GM10248 (cell line): ENCODE measurements around the gene ABCA4.

Source experiments
- CTCF ChIA-PET: fragments of 300-600 bp; sonication (Branson Sonifier 250); formaldehyde crosslinking; extraction: SDS; loops from one replicate; lab custom pipeline; 2021; ENCODE audit warnings: antibody characterized with exemption; lab: Yijun Ruan, JAX
- POLR2A ChIA-PET: fragments of 350-650 bp; sonication (Branson Sonifier 250); formaldehyde crosslinking; extraction: SDS; loops from one replicate; lab custom pipeline; 2020; ENCODE audit warnings: antibody characterized with exemption; lab: Yijun Ruan, JAX
- DNase-seq: peaks from one replicate; pipeline ENCODE4 v3.0.0; 2012; ENCODE audit errors: extremely low spot score
- TF ChIP-seq, protein P1 (sequence below): IDR thresholded peaks from 2 replicates; pipeline ENCODE4 v1.5.1; 2012; ENCODE audit warnings: mild to moderate bottlenecking, low read depth; ENCODE audit errors: extremely low read depth, missing control alignments, control extremely low read depth

ABCA4 gene

GRCh38 chr1:94050675-94051074 lies 70.3 kb downstream of the ABCA4 start:
- DNase-seq = no peak
- TF ChIP-seq, protein P1, sequence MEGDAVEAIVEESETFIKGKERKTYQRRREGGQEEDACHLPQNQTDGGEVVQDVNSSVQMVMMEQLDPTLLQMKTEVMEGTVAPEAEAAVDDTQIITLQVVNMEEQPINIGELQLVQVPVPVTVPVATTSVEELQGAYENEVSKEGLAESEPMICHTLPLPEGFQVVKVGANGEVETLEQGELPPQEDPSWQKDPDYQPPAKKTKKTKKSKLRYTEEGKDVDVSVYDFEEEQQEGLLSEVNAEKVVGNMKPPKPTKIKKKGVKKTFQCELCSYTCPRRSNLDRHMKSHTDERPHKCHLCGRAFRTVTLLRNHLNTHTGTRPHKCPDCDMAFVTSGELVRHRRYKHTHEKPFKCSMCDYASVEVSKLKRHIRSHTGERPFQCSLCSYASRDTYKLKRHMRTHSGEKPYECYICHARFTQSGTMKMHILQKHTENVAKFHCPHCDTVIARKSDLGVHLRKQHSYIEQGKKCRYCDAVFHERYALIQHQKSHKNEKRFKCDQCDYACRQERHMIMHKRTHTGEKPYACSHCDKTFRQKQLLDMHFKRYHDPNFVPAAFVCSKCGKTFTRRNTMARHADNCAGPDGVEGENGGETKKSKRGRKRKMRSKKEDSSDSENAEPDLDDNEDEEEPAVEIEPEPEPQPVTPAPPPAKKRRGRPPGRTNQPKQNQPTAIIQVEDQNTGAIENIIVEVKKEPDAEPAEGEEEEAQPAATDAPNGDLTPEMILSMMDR = no peak
- CTCF ChIA-PET = interaction anchor here (1.0 to 7.0 kb wide), 4 partner anchors 11 to 285 kb away, joined by 3 to 98 read pairs (median 5); no protein-coding TSS in a partner anchor
- POLR2A ChIA-PET = interaction anchor here (1.1 kb wide), 1 partner anchor 14 kb away, joined by 4 read pairs; no protein-coding TSS in a partner anchor

DNA sequence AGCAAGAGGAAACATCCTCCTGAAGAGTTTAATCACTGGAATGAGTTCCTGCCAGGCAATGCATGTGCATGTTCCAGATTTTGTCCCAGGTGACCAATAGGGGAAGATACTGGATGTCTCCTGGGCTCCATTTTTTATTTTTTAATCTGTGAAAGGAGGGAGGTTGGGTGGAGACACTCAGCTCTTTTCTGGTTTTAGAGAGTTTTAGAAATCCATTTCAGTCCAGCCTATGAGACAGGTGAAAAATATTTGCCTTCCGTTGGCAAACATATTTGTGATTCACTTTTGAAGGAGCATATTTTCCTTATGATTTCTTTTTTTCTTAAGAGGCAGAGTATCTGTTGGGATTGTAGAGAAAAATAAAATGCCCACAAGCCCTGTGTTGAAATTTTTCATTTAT lies 70.7 kb downstream of the ABCA4 start:
- CTCF ChIA-PET = interaction anchor here (1.0 to 7.0 kb wide), 4 partner anchors 12 to 286 kb away, joined by 3 to 98 read pairs (median 5); no protein-coding TSS in a partner anchor
- TF ChIP-seq, protein P1 = no peak
- no peak for DNase-seq
- POLR2A ChIA-PET = interaction anchor here (1.1 kb wide), 1 partner anchor 13 kb away, joined by 4 read pairs; no protein-coding TSS in a partner anchor

- ChIA-PET POLR2A (interaction anchor here (1.1 kb wide), 1 partner anchor 13 kb away, joined by 4 read pairs; no protein-coding TSS in a partner anchor), CTCF (interaction anchor here (1.0 to 7.0 kb wide), 4 partner anchors 13 to 286 kb away, joined by 3 to 98 read pairs (median 8); no protein-coding TSS in a partner anchor)
- TF ChIP-seq, protein P1 = no peak
- no peak for DNase-seq
Observed at GRCh38 chr1:94049791-94050190, 71.2 kb downstream of the ABCA4 start.

GRCh38 chr1:94048413-94049164 lies 72.4 kb downstream of the ABCA4 start:
- TF ChIP-seq, protein P1 = no peak
- DNase-seq = no peak
- ChIA-PET CTCF (interaction anchor here (3.0 to 19.8 kb wide), 3 partner anchors 12 to 286 kb away, joined by 14 to 370 read pairs (median 98); no protein-coding TSS in a partner anchor), POLR2A (no interaction called here)

- POLR2A ChIA-PET = no interaction called here
- no peak for DNase-seq
- CTCF ChIA-PET = interaction anchor here (3.0 to 19.8 kb wide), 3 partner anchors 11 to 287 kb away, joined by 14 to 370 read pairs (median 98); no protein-coding TSS in a partner anchor
- TF ChIP-seq, protein P1 = no peak
Observed at GRCh38 chr1:94047949-94048348, 73.0 kb downstream of the ABCA4 start.

GRCh38 chr1:94045465-94046056 lies 75.4 kb downstream of the ABCA4 start:
- DNase-seq = peak; percentile 53
- TF ChIP-seq, protein P1 = peak; percentile 34
- POLR2A ChIA-PET = no interaction called here
- CTCF ChIA-PET = interaction anchor here (0.6 to 19.8 kb wide), 13 partner anchors 9 to 759 kb away, joined by 3 to 370 read pairs (median 5); no protein-coding TSS in a partner anchor
